ENCODE data around the gene PLAAT4.
"Not testable (repeated sequence)": the region's sequence is repeated elsewhere in the genome, so short reads cannot be mapped to it uniquely, and the experiment has no call there.

PLAAT4 gene

GRCh38 chr11:63511048-63511748 lies 25.4 kb upstream of the PLAAT4 start:
- DNase-seq: no peak

DNA sequence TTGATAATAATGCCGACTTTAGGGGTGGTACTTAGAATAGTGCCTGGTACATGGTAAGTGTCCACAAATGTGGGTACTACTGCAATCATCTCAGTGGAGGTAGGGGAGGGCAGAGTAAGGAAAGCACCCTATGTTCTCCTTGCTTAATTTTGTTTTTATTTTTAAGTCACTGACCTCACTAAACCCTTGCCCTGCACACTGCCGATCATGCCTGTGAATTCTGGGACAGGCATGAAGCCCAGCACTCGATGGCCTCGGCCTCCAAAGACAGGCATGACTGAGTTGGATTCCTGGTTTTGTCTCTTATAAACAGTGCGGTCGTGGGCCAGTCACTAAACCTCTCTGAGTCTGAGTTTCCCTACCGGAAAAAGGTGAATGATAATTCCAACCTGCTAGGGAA lies 23.8 kb upstream of the PLAAT4 start:
- DNase-seq: no peak

DNA sequence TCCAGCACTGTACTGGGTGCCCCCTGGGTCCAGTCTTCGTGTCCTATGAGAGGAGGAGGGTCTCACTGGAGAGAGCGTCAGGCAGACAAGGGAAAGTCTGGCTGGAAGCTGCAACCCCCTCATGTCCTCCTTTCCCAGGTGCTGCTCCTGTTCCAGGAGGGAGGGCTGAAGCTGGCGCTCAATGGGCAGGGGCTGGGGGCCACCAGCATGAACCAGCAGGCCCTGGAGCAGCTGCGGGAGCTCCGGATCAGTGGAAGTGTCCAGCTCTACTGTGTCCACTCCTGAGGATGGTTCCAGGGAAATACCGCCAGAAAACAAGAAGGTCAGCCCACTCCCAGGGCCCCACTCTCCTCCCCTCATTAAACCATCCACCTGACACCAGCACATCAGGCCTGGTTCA lies 20.5 kb upstream of the PLAAT4 start:
- DNase-seq: no peak

DNA sequence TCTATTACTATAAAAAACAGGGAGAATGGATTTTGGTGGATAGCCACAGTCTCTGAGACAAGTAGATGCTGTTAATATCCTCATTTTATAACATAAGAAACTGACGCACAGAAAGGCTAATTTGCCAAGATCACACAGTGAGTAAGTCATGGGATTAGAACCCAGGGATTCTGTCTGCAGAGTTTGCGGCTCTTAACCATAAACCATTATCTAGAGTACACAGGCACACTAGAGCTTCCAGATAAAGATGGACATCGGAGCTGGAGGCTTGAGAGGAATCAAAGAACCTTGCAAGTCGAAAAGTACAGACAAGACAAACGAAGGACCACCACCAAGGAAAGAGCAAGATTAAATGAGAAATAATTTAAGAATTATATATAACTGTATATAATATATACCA lies 19.5 kb upstream of the PLAAT4 start:
- no peak for DNase-seq

- no peak for DNase-seq
Measured at GRCh38 chr11:63518548-63518947, 18.1 kb upstream of the PLAAT4 start.

- DNase-seq: no peak
Measured at GRCh38 chr11:63520606-63521170, 15.9 kb upstream of the PLAAT4 start.

GRCh38 chr11:63521896-63522295 lies 14.7 kb upstream of the PLAAT4 start:
- DNase-seq: no peak

DNA sequence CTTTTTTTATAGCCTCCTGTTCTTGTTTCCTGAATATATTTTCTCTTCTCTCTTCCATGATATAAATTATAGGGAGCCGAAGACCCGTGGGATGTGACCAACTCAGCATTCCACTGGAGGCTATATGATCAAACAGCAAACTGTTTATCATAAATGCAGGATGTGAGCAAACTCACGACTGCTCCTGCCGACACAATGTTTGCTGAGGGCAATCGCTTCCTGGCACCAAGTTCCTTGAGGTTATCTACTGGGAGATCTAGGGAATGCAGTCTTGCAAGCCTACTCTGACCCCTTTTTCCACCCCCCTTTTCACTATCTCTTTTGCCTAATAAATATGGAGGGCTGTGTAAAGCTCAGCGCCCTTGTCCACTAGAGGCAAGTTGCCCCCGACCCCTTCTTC lies 13.5 kb upstream of the PLAAT4 start:
- DNase-seq: no peak

DNA sequence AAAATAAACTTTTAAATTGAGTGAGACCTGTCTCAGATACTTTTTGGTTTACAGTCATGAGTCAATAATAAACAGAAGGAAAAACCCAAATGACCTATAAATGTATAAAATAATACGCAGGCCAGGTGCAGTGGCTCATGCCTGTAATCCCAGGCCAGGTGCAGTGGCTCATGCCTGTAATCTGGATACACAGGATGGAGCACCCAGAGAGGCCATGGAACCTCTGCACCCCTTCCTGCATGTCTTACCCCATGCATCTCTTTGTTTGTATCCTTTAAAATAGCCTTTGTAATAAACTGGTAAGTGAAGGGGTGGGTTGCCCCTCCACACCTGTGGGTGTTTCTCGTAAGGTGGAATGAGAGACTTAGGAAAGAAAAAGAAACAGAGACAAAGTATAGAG lies 8.9 kb upstream of the PLAAT4 start:
- no peak for DNase-seq

- DNase-seq: not testable (repeated sequence)
Measured at GRCh38 chr11:63528156-63528555, 8.5 kb upstream of the PLAAT4 start.

DNA sequence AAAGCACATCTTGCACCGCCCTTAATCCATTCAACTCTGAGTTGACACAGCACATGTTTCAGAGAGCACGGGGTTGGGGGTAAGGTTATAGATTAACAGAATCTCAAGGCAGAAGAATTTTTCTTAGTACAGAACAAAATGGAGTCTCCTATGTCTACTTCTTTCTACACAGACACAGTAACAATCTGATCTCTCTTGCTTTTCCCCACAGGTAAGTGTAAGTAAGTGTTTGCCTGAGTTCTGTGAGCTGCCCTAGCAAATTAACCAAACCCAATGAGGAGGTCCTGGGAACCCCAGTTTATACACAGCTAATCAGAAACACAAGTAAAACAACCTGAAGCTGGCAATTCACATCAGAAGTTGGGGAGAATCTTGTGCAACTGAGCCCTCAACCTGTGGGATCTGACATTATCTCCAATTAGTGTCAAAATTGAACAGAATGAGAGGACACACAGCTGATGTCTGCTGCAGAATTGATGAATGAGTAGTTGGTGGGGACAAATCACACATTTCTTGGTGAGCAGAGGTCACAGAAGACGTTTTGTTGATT lies 7.8 kb upstream of the PLAAT4 start:
- not testable (repeated sequence) for DNase-seq

DNA sequence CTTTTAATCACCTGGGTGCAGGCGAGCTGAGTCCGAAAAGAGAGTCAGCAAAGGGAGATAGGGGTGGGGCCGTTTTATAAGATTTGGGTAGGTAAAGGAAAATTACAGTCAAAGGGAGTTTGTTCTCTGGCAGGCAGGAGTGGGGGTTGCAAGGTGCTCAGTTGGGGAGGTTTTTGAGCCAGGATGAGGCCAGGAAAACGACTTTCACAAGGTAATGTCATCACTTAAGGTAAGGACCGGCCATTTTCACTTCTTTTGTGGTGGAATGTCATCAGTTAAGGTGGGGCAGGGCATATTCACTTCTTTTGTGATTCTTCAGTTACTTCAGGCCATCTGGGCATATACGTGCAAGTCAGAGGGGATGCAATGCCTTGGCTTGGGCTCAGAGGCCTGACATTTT lies 7.2 kb upstream of the PLAAT4 start:
- DNase-seq: not testable (repeated sequence)

DNA sequence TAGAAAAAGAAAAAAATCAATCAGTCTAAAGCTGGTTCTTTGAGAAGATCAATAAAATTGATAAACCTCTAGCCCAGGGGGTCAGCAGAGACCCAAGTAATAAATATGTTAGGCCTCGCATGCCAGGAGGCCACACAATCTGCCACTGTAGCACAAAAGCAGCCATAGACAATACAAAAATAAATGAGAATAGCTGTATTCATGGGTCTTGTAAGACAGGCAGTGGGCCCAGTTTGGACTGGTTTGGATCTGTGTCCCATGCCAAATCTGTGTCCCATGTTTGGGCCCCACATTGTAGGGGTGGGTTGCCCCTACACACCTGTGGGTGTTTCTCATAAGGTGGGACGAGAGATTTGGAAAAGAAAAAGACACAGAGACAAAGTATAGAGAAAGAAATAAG lies 6.6 kb upstream of the PLAAT4 start:
- no peak for DNase-seq

- DNase-seq: not testable (repeated sequence)
Measured at GRCh38 chr11:63531074-63531792, 5.4 kb upstream of the PLAAT4 start.

GRCh38 chr11:63532117-63532516 lies 4.5 kb upstream of the PLAAT4 start:
- no peak for DNase-seq

GRCh38 chr11:63532799-63533475 lies 3.7 kb upstream of the PLAAT4 start:
- DNase-seq: no peak

- no peak for DNase-seq
Measured at GRCh38 chr11:63534076-63534475, 2.5 kb upstream of the PLAAT4 start.

GRCh38 chr11:63534895-63535461 lies 1.6 kb upstream of the PLAAT4 start:
- no peak for DNase-seq

DNA sequence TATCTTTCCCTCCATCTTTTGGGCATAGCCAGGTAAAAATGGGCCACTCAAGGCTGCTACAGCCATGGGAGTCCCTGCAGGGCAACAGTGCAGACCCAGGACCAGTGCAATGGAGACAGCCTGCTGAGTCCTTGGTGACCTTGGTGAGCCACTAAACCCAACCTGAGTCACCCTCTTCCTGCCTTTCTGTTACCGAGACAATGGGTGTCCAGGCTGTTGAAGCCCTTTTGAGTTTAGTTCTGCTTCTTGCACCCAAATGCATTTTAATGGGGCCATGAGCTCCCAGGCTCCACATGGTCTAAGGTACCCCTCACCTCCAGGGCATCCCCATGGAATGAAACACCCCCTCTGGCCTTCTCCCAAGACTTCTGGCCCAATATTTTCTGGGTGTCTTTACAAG lies 874 bp upstream of the PLAAT4 start:
- no peak for DNase-seq

DNA sequence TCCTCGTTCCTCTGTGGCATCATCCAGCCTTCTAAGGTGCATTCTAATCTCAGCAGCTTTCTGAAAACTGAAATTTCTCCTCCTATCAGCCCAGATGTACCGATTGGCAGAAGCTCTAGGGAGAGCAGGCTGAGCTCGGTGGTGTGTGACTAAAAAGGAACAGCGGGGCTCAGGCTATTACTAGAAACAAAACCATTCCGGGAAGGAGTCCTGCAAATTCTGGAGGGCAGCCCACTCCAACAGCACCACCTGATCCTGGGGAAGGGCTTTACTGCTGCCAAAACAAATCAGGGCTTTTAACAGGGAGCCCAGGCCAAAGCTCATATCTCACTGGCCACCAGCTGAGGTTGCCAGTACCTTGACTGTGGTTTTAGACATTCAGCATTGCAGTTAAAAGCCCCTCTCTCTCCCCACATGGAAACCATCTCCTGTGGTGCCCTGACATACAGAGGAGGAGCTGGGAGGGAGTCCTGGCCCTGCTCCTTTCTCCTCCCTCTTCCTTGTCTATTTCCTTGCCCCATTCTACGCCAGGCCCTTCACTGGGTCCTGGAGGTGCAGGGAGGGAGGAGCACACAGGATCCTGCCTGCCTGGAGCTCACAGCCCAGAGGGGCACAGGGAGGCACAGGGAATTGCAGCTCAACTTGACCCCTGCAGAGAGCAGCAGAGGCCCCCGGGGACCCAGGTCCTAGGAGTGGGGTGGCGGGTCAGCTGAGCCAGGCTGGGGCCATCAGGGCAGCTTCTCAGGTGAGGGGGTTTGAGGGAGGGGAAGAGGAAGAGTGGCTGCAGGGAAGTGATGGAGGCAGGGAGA lies 889 bp downstream of the PLAAT4 start:
- DNase-seq: no peak

GRCh38 chr11:63542506-63542905 lies 5.9 kb downstream of the PLAAT4 start:
- DNase-seq: not testable (repeated sequence)

- DNase-seq: no peak
Measured at GRCh38 chr11:63543711-63544110, 7.1 kb downstream of the PLAAT4 start.
